Left ventricle myocardium superior (tissue), 1 donor: ENCODE measurements around the gene USP25. TPM values are rescaled to one million over a fixed set of nuclear protein-coding genes. Genes with fewer than 3 reads are reported as not detected.

Experiments
- ATAC-seq: fragments of 200-7000 bp; cut with Tn5 transposase; one replicate; pipeline ENCODE4 v1.9.1; 2020; ENCODE audit warnings: mild to moderate bottlenecking, moderate library complexity
- DNase-seq: peaks from one replicate; pipeline ENCODE4 v3.0.0-alpha.2; 2020
- intact Hi-C: fragments of 100-400 bp; cut with micrococcal nuclease; formaldehyde crosslinking; loops from one replicate; pipeline ENCODE4 v1.11.0; 2022
- total RNA-seq: library from RNA; stranded (reverse); fragmentation: NEBNext Ultra II Directional; extraction: Animal tissue kit (Norgen Biotek cat#: 25700); gene quantifications from one replicate; pipeline ENCODE4 v1.2.1, GENCODE V29; 2021
- donor health status: DM: no; HTN: yes; CAD: no; lungs with severe emphysema.

Gene USP25
- total RNA-seq, 1 donor from 2014 or later = 46.0 TPM

GRCh38 chr21:15751546-15751945, 21.8 kb downstream of the USP25 start:
- ATAC-seq (no peak), DNase-seq (no peak)
- intact Hi-C loops = no loop called here

- intact Hi-C loops = no loop called here
- no peak for ATAC-seq
These were observed 23.1 kb downstream of the USP25 start for GRCh38 chr21:15752763-15753407.

GRCh38 chr21:15753741-15754140, 24.0 kb downstream of the USP25 start:
- DNase-seq (no peak), ATAC-seq (no peak)
- intact Hi-C loops = no loop called here

More at GRCh38 chr21:15752763-15753407, 23.1 kb downstream of the USP25 start:
- DNase-seq = no peak

- DNase-seq (no peak), ATAC-seq (no peak)
- intact Hi-C loops = no loop called here
These were observed 24.9 kb downstream of the USP25 start for GRCh38 chr21:15754640-15755039.

GRCh38 chr21:15755125-15755524, 25.3 kb downstream of the USP25 start:
- intact Hi-C loops = no loop called here
- DNase-seq (no peak), ATAC-seq (no peak)

GRCh38 chr21:15759469-15759868, 29.7 kb downstream of the USP25 start:
- ATAC-seq = no peak
- DNase-seq = no peak
- intact Hi-C loops = no loop called here

- ATAC-seq (no peak), DNase-seq (no peak)
- intact Hi-C loops = no loop called here
These were observed 31.8 kb downstream of the USP25 start for GRCh38 chr21:15761507-15762100.

- DNase-seq (no peak), ATAC-seq (no peak)
- intact Hi-C loops = no loop called here
These were observed 33.6 kb downstream of the USP25 start for GRCh38 chr21:15763359-15763758.

GRCh38 chr21:15764878-15765277, 35.1 kb downstream of the USP25 start:
- intact Hi-C loops = no loop called here
- ATAC-seq (no peak), DNase-seq (no peak)

GRCh38 chr21:15766952-15767603, 37.3 kb downstream of the USP25 start:
- ATAC-seq (no peak), DNase-seq (no peak)
- intact Hi-C loops = no loop called here

- intact Hi-C loops = no loop called here
- ATAC-seq (no peak), DNase-seq (no peak)
These were observed 38.3 kb downstream of the USP25 start for GRCh38 chr21:15768045-15768601.

GRCh38 chr21:15768853-15769252, 39.1 kb downstream of the USP25 start:
- intact Hi-C loops = no loop called here
- ATAC-seq = no peak
- DNase-seq = no peak

- ATAC-seq (no peak), DNase-seq (no peak)
- intact Hi-C loops = no loop called here
These were observed 41.5 kb downstream of the USP25 start for GRCh38 chr21:15771311-15771710.

GRCh38 chr21:15772654-15773053, 42.9 kb downstream of the USP25 start:
- ATAC-seq (no peak), DNase-seq (no peak)
- intact Hi-C loops = no loop called here

- no peak for ATAC-seq
- intact Hi-C loops = no loop called here
- no peak for DNase-seq
These were observed 44.8 kb downstream of the USP25 start for GRCh38 chr21:15774590-15774989.

- ATAC-seq = no peak
- intact Hi-C loops = no loop called here
- no peak for DNase-seq
These were observed 45.5 kb downstream of the USP25 start for GRCh38 chr21:15775291-15775690.

GRCh38 chr21:15775981-15776380, 46.2 kb downstream of the USP25 start:
- DNase-seq (no peak), ATAC-seq (no peak)
- intact Hi-C loops = no loop called here

- intact Hi-C loops = no loop called here
- no peak for DNase-seq
- no peak for ATAC-seq
These were observed 47.0 kb downstream of the USP25 start for GRCh38 chr21:15776818-15777217.

GRCh38 chr21:15781986-15782385, 52.2 kb downstream of the USP25 start:
- intact Hi-C loops = no loop called here
- DNase-seq (no peak), ATAC-seq (no peak)

GRCh38 chr21:15788847-15789523, 59.2 kb downstream of the USP25 start:
- no peak for DNase-seq
- no peak for ATAC-seq
- intact Hi-C loops = no loop called here
